Measurements from ENCODE around the gene DDIT3. TPM values are rescaled to one million over a fixed set of nuclear protein-coding genes. Genes with fewer than 3 reads are reported as not detected.

The DDIT3 gene
- total RNA-seq, 1 experiment from 2014 or later, result 14.1 TPM

DNA sequence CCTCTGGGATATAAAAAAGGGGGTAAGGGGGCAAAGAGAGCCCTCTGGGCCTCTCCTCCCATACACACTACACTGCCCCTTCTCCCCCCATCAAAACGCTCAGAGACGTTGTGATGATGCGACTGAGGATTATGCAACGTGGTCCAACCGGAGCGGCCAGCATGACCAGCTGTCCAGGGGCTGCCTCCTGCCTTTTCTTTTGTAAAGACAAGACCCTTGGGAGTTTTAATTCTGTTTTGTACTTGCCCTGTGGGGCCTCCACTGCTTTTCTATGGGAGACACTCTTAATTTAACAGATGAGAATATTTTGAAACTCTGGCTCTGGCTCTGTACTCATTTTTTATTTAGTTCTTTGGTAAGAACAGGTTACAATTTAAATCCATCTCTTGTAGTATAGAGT is 9.5 kb upstream of the DDIT3 start:
- Histone ChIP-seq H3K23me2 (ENCODE audit: insufficient read length, low read depth, low read length, poor library complexity, severe bottlenecking) (no peaks in the 10 kb centered on the region), H3K56ac (ENCODE audit: insufficient read length, low read depth, low read length) (no peak overlapping the region), H4K91ac (ENCODE audit: insufficient read length, low read depth, low read length) (no peak overlapping the region), H3K9me3 (ENCODE audit: control insufficient read depth, low read depth, low read length) (no peaks in the 10 kb centered on the region), H2BK120ac (ENCODE audit: low read depth, low read length, poor library complexity, severe bottlenecking) (no peak overlapping the region), H4K8ac (replicated peaks; ENCODE audit: insufficient read length, low read depth, low read length) (no peak overlapping the region), H3K27ac (ENCODE audit: insufficient read length, low read depth, low read length) (no peak overlapping the region), H2BK12ac (ENCODE audit: insufficient read length, low read depth, low read length) (no peak overlapping the region), H3K9ac (ENCODE audit: extremely low read depth, insufficient read length, low read length) (no peak overlapping the region), H3K14ac (ENCODE audit: insufficient read depth, low read length) (no peak overlapping the region), H3K4me2 (ENCODE audit: insufficient read depth, insufficient read length, low read length) (no peak overlapping the region), H4K5ac (ENCODE audit: insufficient read length, low read depth, low read length) (no peak overlapping the region), H4K20me1 (ENCODE audit: control insufficient read depth, insufficient read depth, insufficient read length) (no peaks in the 10 kb centered on the region), H3K23ac (ENCODE audit: insufficient read length, low read depth, low read length) (no peak overlapping the region), H2BK5ac (ENCODE audit: insufficient read length, low read length) (no peak overlapping the region), H3K4ac (ENCODE audit: low read depth, low read length) (no peak overlapping the region), H3K79me2 (ENCODE audit: insufficient read depth, low read length) (no peaks in the 10 kb centered on the region), H3T11ph (ENCODE audit: low read length) (no peak overlapping the region), H3K18ac (ENCODE audit: insufficient read length, low read depth, low read length) (no peak overlapping the region), H3K4me1 (ENCODE audit: insufficient read depth, low read length) (no peaks in the 10 kb centered on the region; the same call in 1 of the 2 replicates), H2AK5ac (ENCODE audit: insufficient read length, low read length) (no peak overlapping the region), H3K27me3 (ENCODE audit: insufficient read depth, low read length) (no peaks in the 10 kb centered on the region), H2BK15ac (ENCODE audit: low read depth, low read length) (no peak overlapping the region), H2BK20ac (ENCODE audit: low read depth, low read length, poor library complexity, severe bottlenecking) (no peak overlapping the region), H2AFZ (ENCODE audit: low read length) (no peak overlapping the region), H3K79me1 (ENCODE audit: insufficient read depth, low read depth, low read length, poor library complexity, severe bottlenecking) (no peaks in the 10 kb centered on the region)
- peak overlapping the region in 1 of 3 experiments; percentile 45; a peak in 2 of 7 replicates for H3K27ac Mint-ChIP-seq
- peaks cover 26 to 83% (median 81%) of the 10 kb centered on the region in 3 experiments; a peak in 6 of 7 replicates for H3K36me3 Mint-ChIP-seq (ENCODE audit: insufficient read depth in 1 of 3, low read depth in 3 of 3)
- WGBS (ENCODE audit: extremely low coverage, insufficient read length, low lambda C conversion rate), result no CpG with 5 or more reads among the region's 6 CpGs
- no peaks in the 10 kb centered on the region for H3K27me3 Mint-ChIP-seq (ENCODE audit: low read depth)
- TF ChIP-seq, protein P1, sequence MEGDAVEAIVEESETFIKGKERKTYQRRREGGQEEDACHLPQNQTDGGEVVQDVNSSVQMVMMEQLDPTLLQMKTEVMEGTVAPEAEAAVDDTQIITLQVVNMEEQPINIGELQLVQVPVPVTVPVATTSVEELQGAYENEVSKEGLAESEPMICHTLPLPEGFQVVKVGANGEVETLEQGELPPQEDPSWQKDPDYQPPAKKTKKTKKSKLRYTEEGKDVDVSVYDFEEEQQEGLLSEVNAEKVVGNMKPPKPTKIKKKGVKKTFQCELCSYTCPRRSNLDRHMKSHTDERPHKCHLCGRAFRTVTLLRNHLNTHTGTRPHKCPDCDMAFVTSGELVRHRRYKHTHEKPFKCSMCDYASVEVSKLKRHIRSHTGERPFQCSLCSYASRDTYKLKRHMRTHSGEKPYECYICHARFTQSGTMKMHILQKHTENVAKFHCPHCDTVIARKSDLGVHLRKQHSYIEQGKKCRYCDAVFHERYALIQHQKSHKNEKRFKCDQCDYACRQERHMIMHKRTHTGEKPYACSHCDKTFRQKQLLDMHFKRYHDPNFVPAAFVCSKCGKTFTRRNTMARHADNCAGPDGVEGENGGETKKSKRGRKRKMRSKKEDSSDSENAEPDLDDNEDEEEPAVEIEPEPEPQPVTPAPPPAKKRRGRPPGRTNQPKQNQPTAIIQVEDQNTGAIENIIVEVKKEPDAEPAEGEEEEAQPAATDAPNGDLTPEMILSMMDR (conservative IDR thresholded peaks at IDR 0.05), result no peak
- no peak overlapping the region for H3K4me3 Mint-ChIP-seq
- no peaks in the 10 kb centered on the region for H3K9me3 Mint-ChIP-seq
- DNase-seq, result no peak
- H3K4me1 Mint-ChIP-seq, result peaks cover 0 to 17% of the 10 kb centered on the region in 2 experiments; a peak in 2 of 4 replicates

Data from H9 (cell line).